BE2C (cell line): ENCODE measurements around the gene CBR1.

ENCODE experiments used
- DNase-seq: peaks from one replicate; pipeline ENCODE4 v3.0.0-alpha.2; 2020
- H3K27me3 ChIP-seq: fragments of 250-450 bp; sonication (Bioruptor Pico); 2 replicates; pipeline ENCODE4 v1.5.1; 2020; ENCODE audit warnings: mild to moderate bottlenecking
- H3K36me3 ChIP-seq: fragments of 250-450 bp; sonication (Bioruptor Pico); 2 replicates; pipeline ENCODE4 v1.5.1; 2020; ENCODE audit warnings: mild to moderate bottlenecking
- H3K4me1 ChIP-seq: fragments of 250-450 bp; sonication (Bioruptor Pico); 2 replicates; pipeline ENCODE4 v1.5.1; 2020
- H3K4me3 ChIP-seq: 2 replicates; pipeline ENCODE4 v1.5.1; 2011; ENCODE audit warnings: low read depth, low read length
- H3K9me3 ChIP-seq: fragments of 250-450 bp; sonication (Bioruptor Pico); 2 replicates; pipeline ENCODE4 v1.5.1; 2020
- TF ChIP-seq, protein P1 (sequence below): IDR thresholded peaks from 2 replicates; pipeline ENCODE4 v1.5.1; 2012; ENCODE audit warnings: mild to moderate bottlenecking, low read depth, low read length

CBR1 gene

GRCh38 chr21:36100971-36101641 is 31.3 kb downstream of the CBR1 start:
- no peak overlapping the region for H3K4me3 ChIP-seq
- no peak for DNase-seq
- TF ChIP-seq, protein P1, sequence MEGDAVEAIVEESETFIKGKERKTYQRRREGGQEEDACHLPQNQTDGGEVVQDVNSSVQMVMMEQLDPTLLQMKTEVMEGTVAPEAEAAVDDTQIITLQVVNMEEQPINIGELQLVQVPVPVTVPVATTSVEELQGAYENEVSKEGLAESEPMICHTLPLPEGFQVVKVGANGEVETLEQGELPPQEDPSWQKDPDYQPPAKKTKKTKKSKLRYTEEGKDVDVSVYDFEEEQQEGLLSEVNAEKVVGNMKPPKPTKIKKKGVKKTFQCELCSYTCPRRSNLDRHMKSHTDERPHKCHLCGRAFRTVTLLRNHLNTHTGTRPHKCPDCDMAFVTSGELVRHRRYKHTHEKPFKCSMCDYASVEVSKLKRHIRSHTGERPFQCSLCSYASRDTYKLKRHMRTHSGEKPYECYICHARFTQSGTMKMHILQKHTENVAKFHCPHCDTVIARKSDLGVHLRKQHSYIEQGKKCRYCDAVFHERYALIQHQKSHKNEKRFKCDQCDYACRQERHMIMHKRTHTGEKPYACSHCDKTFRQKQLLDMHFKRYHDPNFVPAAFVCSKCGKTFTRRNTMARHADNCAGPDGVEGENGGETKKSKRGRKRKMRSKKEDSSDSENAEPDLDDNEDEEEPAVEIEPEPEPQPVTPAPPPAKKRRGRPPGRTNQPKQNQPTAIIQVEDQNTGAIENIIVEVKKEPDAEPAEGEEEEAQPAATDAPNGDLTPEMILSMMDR = no peak
- H3K27me3 ChIP-seq = peaks cover 3% of the 10 kb centered on the region
- H3K4me1 ChIP-seq = no peaks in the 10 kb centered on the region
- H3K36me3 ChIP-seq = no peaks in the 10 kb centered on the region
- H3K9me3 ChIP-seq = no peaks in the 10 kb centered on the region

- Histone ChIP-seq H3K4me1 (no peaks in the 10 kb centered on the region), H3K4me3 (no peak overlapping the region), H3K27me3 (peaks cover 3% of the 10 kb centered on the region), H3K9me3 (no peaks in the 10 kb centered on the region), H3K36me3 (no peaks in the 10 kb centered on the region)
- DNase-seq = no peak
- TF ChIP-seq, protein P1 = no peak
These were observed 33.6 kb downstream of the CBR1 start for GRCh38 chr21:36103434-36103833.

DNA sequence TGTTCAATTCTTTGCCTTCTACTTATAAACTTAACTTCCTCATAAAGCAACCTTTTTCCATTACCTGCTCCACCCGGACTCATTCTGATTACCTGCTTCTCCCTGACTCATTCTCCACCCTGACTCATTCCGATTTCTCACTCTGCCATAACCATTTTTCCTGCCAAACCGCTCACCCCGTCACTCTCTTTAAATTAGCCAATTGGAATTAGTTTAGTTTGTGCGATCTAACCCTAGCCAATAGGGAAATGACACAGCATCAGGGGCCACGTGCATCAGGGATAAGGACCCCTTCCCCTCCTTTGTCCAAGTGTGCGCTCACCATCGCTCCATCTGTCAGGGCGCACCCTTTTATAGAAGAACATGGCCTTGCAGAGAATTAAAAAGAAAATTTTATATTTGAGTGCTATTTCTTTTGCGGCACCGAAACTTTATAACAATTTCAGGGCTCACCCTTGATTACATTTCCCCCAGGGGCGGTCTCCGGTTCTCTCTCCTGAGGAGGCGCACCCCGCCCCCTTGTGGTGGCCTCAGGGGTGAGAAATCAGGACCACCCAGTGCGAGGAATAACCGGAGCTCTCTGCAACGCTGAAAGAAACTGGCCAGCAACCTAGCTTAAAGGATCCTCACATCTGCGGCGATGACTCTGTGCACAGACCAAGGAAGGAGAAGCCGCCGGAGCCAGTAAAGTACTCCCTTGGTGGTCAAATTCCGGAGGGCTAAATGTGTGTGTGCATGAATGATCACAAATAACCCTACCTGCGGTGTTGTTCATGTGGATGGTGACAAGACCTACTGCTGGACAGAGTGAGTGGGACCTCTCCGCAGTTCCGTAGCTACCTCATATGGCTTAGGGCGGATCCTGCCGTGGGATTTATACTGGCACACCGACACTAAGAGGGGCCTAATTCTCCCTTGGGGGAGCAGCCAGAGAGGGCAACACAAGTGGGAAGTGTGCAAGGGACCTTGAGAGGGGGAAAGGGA is 34.8 kb downstream of the CBR1 start:
- no peaks in the 10 kb centered on the region for H3K4me1 ChIP-seq
- H3K27me3 ChIP-seq = peaks cover 3% of the 10 kb centered on the region
- no peak overlapping the region for H3K4me3 ChIP-seq
- TF ChIP-seq, protein P1 = peak; percentile 77
- no peaks in the 10 kb centered on the region for H3K36me3 ChIP-seq
- DNase-seq = peak; percentile 76
- no peaks in the 10 kb centered on the region for H3K9me3 ChIP-seq

GRCh38 chr21:36105327-36105842 is 35.6 kb downstream of the CBR1 start:
- peaks cover 3% of the 10 kb centered on the region for H3K27me3 ChIP-seq
- no peak for DNase-seq
- H3K9me3 ChIP-seq = no peaks in the 10 kb centered on the region
- TF ChIP-seq, protein P1 = no peak
- H3K4me3 ChIP-seq = no peak overlapping the region
- H3K4me1 ChIP-seq = no peaks in the 10 kb centered on the region
- H3K36me3 ChIP-seq = no peaks in the 10 kb centered on the region

DNA sequence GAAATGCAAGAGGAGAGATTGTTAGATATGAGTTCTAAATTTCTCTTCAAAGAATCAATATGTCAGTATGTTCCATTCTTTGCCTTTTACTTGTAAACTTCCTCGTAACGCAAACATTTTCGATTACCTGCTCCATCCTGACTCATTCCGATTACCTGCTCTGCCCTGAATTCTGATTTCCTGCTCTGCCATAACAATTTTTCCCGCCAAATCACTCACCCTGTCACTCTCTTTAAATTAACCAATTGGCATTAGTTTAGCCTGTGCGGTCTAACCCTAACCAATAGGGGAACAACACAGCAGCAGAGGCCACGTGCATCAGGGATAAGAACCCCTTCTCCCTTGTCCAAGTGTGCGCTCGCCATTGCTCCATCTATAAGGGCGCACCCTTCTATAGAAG is 40.0 kb downstream of the CBR1 start:
- TF ChIP-seq, protein P1 = no peak
- no peak for DNase-seq
- Histone ChIP-seq H3K9me3 (no peaks in the 10 kb centered on the region), H3K27me3 (peaks cover under 1% of the 10 kb centered on the region), H3K4me3 (no peak overlapping the region), H3K36me3 (no peaks in the 10 kb centered on the region), H3K4me1 (no peaks in the 10 kb centered on the region; the same call in 1 of the 2 replicates)
